ENCODE data around the gene WWC2. TPM values are rescaled to one million over a fixed set of nuclear protein-coding genes. Genes with fewer than 3 reads are reported as not detected.
"Not testable (repeated sequence)": the region's sequence is repeated elsewhere in the genome, so short reads cannot be mapped to it uniquely, and the experiment has no call there.

Gene WWC2
- total RNA-seq, 1 donor from 2014 or later = 15.1 TPM

GRCh38 chr4:183142571-183143550 is 43.8 kb downstream of the WWC2 start:
- no peak for DNase-seq

- no peak for DNase-seq
Observed at GRCh38 chr4:183144787-183145186, 45.7 kb downstream of the WWC2 start.

GRCh38 chr4:183145773-183146172 is 46.7 kb downstream of the WWC2 start:
- DNase-seq = no peak

GRCh38 chr4:183146478-183146877 is 47.4 kb downstream of the WWC2 start:
- DNase-seq = no peak

GRCh38 chr4:183147196-183147595 is 48.1 kb downstream of the WWC2 start:
- no peak for DNase-seq

- no peak for DNase-seq
Observed at GRCh38 chr4:183147983-183148382, 48.9 kb downstream of the WWC2 start.

- DNase-seq = no peak
Observed at GRCh38 chr4:183149616-183150539, 50.8 kb downstream of the WWC2 start.

- not testable (repeated sequence) for DNase-seq
Observed at GRCh38 chr4:183150664-183151063, 51.6 kb downstream of the WWC2 start.

GRCh38 chr4:183152232-183152631 is 53.2 kb downstream of the WWC2 start:
- not testable (repeated sequence) for DNase-seq

- DNase-seq = no peak
Observed at GRCh38 chr4:183153190-183153916, 54.3 kb downstream of the WWC2 start.

GRCh38 chr4:183154701-183155391 is 55.8 kb downstream of the WWC2 start:
- DNase-seq = no peak

- DNase-seq = no peak
Observed at GRCh38 chr4:183155450-183156184, 56.6 kb downstream of the WWC2 start.

- DNase-seq = no peak
Observed at GRCh38 chr4:183157215-183157614, 58.2 kb downstream of the WWC2 start.

- no peak for DNase-seq
Observed at GRCh38 chr4:183158062-183158461, 59.0 kb downstream of the WWC2 start.

GRCh38 chr4:183161630-183162029 is 62.6 kb downstream of the WWC2 start:
- DNase-seq = no peak

GRCh38 chr4:183163135-183163534 is 64.1 kb downstream of the WWC2 start:
- no peak for DNase-seq

GRCh38 chr4:183164963-183165362 is 65.9 kb downstream of the WWC2 start:
- DNase-seq = no peak

GRCh38 chr4:183165376-183165775 is 66.3 kb downstream of the WWC2 start:
- DNase-seq = no peak

GRCh38 chr4:183170894-183171293 is 71.8 kb downstream of the WWC2 start:
- DNase-seq = no peak

GRCh38 chr4:183171484-183172267 is 72.6 kb downstream of the WWC2 start:
- no peak for DNase-seq

All from occipital lobe (tissue), 2 donors.